ENCODE measurements around the gene CHRNA1. TPM values are rescaled to one million over a fixed set of nuclear protein-coding genes. Genes with fewer than 3 reads are reported as not detected.

CHRNA1 gene
- polyA plus RNA-seq, 1 donor from 2014 or later: not detected

DNA sequence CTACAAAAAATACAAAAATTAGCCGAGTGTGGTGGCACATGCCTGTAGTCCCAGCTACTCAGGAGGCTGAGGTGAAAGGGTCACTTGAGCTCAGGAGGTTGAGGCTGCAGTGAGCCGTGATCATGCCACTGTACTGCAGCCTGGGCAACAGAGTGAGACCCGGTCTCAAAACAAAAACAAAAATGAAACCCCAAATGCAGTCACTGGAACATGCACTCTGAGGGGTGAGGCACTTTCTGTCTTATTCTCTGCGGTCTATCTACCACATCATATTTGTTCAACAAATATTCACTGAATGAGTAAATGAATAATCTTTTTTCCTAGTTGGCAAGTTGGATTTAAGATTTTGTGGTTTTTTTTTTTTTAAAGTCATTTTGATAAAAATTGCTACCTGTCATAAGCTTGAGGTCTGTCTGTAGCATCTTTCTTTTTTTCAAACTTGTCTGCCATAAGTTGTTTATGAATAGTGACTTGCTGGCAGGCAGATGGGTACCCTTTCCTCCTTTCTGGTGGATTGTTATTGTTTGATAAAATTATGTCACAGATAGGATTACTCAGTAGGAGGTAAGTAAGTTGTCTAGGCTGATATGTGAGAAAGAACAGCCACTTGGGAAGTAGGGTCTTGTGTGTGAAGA is 11.8 kb downstream of the CHRNA1 start:
- no peak overlapping the region for H3K4me2 ChIP-seq (ENCODE audit: low read length)
- no peak overlapping the region for H2AFZ ChIP-seq (ENCODE audit: low read depth, low read length)
- H3K36me3 ChIP-seq (ENCODE audit: insufficient read depth, low read length): no peaks in the 10 kb centered on the region
- no peaks in the 10 kb centered on the region for H3F3A ChIP-seq (ENCODE audit: insufficient read depth, low read length, poor library complexity, severe bottlenecking)
- no peaks in the 10 kb centered on the region for H3K9me3 ChIP-seq (ENCODE audit: low read length)
- H3K27ac ChIP-seq (ENCODE audit: low read length): no peak overlapping the region
- H3K27me3 ChIP-seq (ENCODE audit: insufficient read depth, low read depth, low read length): no peaks in the 10 kb centered on the region
- no peak overlapping the region for H3K4me3 ChIP-seq (ENCODE audit: low read length)
- H4K20me1 ChIP-seq (ENCODE audit: insufficient read depth): no peaks in the 10 kb centered on the region
- H3K79me2 ChIP-seq (replicated peaks; ENCODE audit: insufficient read depth, low read length): no peaks in the 10 kb centered on the region
- no peaks in the 10 kb centered on the region for H3K9me2 ChIP-seq (ENCODE audit: insufficient read depth, low read length)
- TF ChIP-seq EP300 (conservative IDR thresholded peaks at IDR 0.05; ENCODE audit: poor library complexity, severe bottlenecking): no peak
- TF ChIP-seq, protein P1, sequence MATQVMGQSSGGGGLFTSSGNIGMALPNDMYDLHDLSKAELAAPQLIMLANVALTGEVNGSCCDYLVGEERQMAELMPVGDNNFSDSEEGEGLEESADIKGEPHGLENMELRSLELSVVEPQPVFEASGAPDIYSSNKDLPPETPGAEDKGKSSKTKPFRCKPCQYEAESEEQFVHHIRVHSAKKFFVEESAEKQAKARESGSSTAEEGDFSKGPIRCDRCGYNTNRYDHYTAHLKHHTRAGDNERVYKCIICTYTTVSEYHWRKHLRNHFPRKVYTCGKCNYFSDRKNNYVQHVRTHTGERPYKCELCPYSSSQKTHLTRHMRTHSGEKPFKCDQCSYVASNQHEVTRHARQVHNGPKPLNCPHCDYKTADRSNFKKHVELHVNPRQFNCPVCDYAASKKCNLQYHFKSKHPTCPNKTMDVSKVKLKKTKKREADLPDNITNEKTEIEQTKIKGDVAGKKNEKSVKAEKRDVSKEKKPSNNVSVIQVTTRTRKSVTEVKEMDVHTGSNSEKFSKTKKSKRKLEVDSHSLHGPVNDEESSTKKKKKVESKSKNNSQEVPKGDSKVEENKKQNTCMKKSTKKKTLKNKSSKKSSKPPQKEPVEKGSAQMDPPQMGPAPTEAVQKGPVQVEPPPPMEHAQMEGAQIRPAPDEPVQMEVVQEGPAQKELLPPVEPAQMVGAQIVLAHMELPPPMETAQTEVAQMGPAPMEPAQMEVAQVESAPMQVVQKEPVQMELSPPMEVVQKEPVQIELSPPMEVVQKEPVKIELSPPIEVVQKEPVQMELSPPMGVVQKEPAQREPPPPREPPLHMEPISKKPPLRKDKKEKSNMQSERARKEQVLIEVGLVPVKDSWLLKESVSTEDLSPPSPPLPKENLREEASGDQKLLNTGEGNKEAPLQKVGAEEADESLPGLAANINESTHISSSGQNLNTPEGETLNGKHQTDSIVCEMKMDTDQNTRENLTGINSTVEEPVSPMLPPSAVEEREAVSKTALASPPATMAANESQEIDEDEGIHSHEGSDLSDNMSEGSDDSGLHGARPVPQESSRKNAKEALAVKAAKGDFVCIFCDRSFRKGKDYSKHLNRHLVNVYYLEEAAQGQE (IDR thresholded peaks at IDR 0.05; ENCODE audit: borderline replicate concordance): no peak
- no peak for TF ChIP-seq MXI1 (conservative IDR thresholded peaks at IDR 0.05; ENCODE audit: poor library complexity, severe bottlenecking)
- TF ChIP-seq EZH2 (IDR thresholded peaks at IDR 0.05; ENCODE audit: borderline replicate concordance, insufficient read depth, low read length, poor library complexity, severe bottlenecking): no peak
- no peak for TF ChIP-seq RAD21 (conservative IDR thresholded peaks at IDR 0.05)
- no peak overlapping the region for H3K9ac ChIP-seq (ENCODE audit: low read length)

DNA sequence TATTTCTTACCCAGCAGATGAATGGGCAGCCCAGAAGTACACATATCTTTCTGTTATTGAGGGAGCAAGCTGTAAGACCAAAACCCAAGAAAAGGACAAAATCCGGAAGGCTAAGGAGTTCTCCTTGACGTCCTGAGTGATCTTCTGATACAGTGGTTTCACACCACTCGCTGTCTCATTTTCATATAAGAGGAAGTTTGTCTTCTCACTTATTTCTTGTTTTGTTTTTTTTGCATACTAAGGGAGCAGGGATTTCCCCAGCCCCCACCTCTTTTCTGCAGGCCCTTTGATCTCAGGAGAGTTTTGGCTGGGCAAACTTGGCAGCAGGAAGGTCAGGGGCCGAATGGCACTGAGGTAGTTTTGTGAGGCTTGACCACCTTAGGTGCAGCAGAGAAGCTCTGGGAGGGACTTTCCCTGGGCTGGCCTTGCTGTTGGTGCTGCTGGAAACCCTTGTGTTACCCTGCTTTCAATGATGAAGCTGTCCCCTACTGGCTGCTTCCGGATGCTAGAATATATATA is 13.3 kb downstream of the CHRNA1 start:
- TF ChIP-seq POLR2AphosphoS5 (IDR thresholded peaks at IDR 0.05) (no peak), EP300 (conservative IDR thresholded peaks at IDR 0.05; ENCODE audit: poor library complexity, severe bottlenecking) (no peak), TAF1 (IDR thresholded peaks at IDR 0.05; ENCODE audit: low read depth) (no peak), MXI1 (conservative IDR thresholded peaks at IDR 0.05; ENCODE audit: poor library complexity, severe bottlenecking) (no peak), EZH2 (IDR thresholded peaks at IDR 0.05; ENCODE audit: borderline replicate concordance, insufficient read depth, low read length, poor library complexity, severe bottlenecking) (no peak), SMC3 (conservative IDR thresholded peaks at IDR 0.05; ENCODE audit: poor library complexity) (no peak), RAD21 (conservative IDR thresholded peaks at IDR 0.05) (no peak)
- TF ChIP-seq, protein P1 (IDR thresholded peaks at IDR 0.05; ENCODE audit: borderline replicate concordance): no peak
- TF ChIP-seq, protein P2, sequence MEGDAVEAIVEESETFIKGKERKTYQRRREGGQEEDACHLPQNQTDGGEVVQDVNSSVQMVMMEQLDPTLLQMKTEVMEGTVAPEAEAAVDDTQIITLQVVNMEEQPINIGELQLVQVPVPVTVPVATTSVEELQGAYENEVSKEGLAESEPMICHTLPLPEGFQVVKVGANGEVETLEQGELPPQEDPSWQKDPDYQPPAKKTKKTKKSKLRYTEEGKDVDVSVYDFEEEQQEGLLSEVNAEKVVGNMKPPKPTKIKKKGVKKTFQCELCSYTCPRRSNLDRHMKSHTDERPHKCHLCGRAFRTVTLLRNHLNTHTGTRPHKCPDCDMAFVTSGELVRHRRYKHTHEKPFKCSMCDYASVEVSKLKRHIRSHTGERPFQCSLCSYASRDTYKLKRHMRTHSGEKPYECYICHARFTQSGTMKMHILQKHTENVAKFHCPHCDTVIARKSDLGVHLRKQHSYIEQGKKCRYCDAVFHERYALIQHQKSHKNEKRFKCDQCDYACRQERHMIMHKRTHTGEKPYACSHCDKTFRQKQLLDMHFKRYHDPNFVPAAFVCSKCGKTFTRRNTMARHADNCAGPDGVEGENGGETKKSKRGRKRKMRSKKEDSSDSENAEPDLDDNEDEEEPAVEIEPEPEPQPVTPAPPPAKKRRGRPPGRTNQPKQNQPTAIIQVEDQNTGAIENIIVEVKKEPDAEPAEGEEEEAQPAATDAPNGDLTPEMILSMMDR (IDR thresholded peaks at IDR 0.05; ENCODE audit: poor library complexity, severe bottlenecking): no peak
- H3F3A ChIP-seq (ENCODE audit: insufficient read depth, low read length, poor library complexity, severe bottlenecking): no peaks in the 10 kb centered on the region
- no peak overlapping the region for H2AFZ ChIP-seq (ENCODE audit: low read depth, low read length)
- no peak overlapping the region for H3K4me3 ChIP-seq (ENCODE audit: low read length)
- H3K36me3 ChIP-seq (ENCODE audit: insufficient read depth, low read length): no peaks in the 10 kb centered on the region
- no peaks in the 10 kb centered on the region for H3K9me2 ChIP-seq (ENCODE audit: insufficient read depth, low read length)
- no peak overlapping the region for H3K27ac ChIP-seq (ENCODE audit: low read length)
- H3K4me2 ChIP-seq (ENCODE audit: low read length): no peak overlapping the region
- H3K27me3 ChIP-seq (ENCODE audit: insufficient read depth, low read depth, low read length): no peaks in the 10 kb centered on the region
- H3K9me3 ChIP-seq (ENCODE audit: low read length): no peaks in the 10 kb centered on the region
- H4K20me1 ChIP-seq (ENCODE audit: insufficient read depth): no peaks in the 10 kb centered on the region
- no peak overlapping the region for H3K9ac ChIP-seq (ENCODE audit: low read length)
- no peaks in the 10 kb centered on the region for H3K79me2 ChIP-seq (replicated peaks; ENCODE audit: insufficient read depth, low read length)

Data from neural cell (in vitro differentiated cells).